ENCODE data around the gene STAT5B.

STAT5B gene

GRCh38 chr17:42197564-42198156, 78.5 kb downstream of the STAT5B start:
- no peaks in the 10 kb centered on the region for H3K9me3 ChIP-seq
- H3K4me1 ChIP-seq (ENCODE audit: control insufficient read depth in 1 of 2, insufficient read depth in 1 of 2, low read depth in 1 of 2, low read length in 1 of 2), result peaks cover 29% of the 10 kb centered on the region in 2 experiments
- TF ChIP-seq CTCF (IDR thresholded peaks at IDR 0.05), result no peak
- no peaks in the 10 kb centered on the region for H3K27me3 ChIP-seq
- H3K4me3 ChIP-seq (ENCODE audit: low read depth in 1 of 2, low read length in 1 of 2), result no peak overlapping the region
- peaks cover 34% of the 10 kb centered on the region for H3K36me3 ChIP-seq
- H3K27ac ChIP-seq, result peak overlapping the region; percentile 86

DNA sequence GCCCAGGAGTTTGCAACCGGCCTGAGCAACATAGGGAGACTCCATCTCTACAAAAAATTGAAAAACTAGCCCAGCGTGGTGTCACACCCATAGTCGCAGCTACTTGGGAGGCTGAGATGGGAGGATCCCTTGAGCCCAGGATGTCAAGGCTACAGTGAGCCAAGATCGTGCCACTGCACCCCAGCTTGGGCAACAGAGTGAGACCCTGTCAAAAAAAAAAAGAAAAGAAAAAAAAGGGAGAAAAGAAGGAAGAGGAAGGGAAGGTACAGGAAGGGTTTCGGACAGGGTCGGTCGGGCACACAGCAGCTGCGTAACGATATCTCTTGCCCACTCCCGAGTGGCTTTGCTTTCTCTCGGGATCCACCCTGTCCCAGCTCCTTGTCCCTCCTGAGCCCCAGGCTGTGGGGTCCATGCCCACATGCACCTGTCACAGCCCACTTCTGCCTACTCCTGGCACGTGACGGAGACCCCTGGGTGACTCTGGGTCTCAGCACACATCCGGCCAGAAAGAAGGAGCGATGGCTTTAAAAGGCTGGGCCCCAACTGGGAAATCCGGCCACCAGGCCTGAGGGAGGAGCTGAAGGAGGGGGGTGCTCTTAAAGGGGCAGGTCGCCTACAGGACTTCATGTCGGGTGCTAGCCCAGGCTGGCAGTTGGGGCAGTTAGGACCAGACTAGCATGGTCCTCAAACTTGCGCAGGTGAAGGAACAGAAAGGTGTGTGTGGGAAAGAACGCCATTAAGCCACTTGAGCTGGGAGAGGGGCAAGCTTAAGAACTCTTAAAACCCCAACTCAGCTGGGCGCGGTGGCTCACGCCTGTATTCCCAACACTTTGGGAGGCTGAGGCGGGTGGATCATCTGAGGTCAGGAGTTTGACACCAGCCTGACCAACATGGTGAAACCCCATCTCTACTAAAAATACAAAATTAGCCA, 82.0 kb downstream of the STAT5B start, which contains the start of gene GHDC:
Gene GHDC (minus strand): TSS at position 526 of the 931 bp plus-strand sequence. CDS start 913 bp downstream, outside the sequence.
- Histone ChIP-seq H3K4me3 (ENCODE audit: low read depth in 1 of 2, low read length in 1 of 2) (peak within 1 kb of the TSS; percentile 65 to 78), H3K27me3 (no peaks in the 10 kb centered on the region), H3K9me3 (no peaks in the 10 kb centered on the region), H3K36me3 (no peaks in the 10 kb centered on the region), H3K27ac (peak within 1 kb of the TSS; percentile 77), H3K4me1 (ENCODE audit: control insufficient read depth in 1 of 2, insufficient read depth in 1 of 2, low read depth in 1 of 2, low read length in 1 of 2) (peaks cover 33 to 37% of the 10 kb centered on the region in 2 experiments)
- TF ChIP-seq CTCF (IDR thresholded peaks at IDR 0.05), result no peak

GRCh38 chr17:42193216-42193968, 82.8 kb downstream of the STAT5B start:
- Histone ChIP-seq H3K27me3 (no peaks in the 10 kb centered on the region), H3K9me3 (no peaks in the 10 kb centered on the region), H3K36me3 (no peaks in the 10 kb centered on the region), H3K4me1 (ENCODE audit: control insufficient read depth in 1 of 2, insufficient read depth in 1 of 2, low read depth in 1 of 2, low read length in 1 of 2) (peaks cover 35 to 38% of the 10 kb centered on the region in 2 experiments), H3K4me3 (ENCODE audit: low read depth in 1 of 2, low read length in 1 of 2) (peak overlapping the region; percentile 65 to 78), H3K27ac (peak overlapping the region; percentile 77)
- no peak for TF ChIP-seq CTCF (IDR thresholded peaks at IDR 0.05)

GRCh38 chr17:42192189-42193126, 83.7 kb downstream of the STAT5B start:
- H3K27ac ChIP-seq, result peak overlapping the region; percentile 77
- H3K9me3 ChIP-seq, result no peaks in the 10 kb centered on the region
- peaks cover 40 to 42% of the 10 kb centered on the region in 2 experiments for H3K4me1 ChIP-seq (ENCODE audit: control insufficient read depth in 1 of 2, insufficient read depth in 1 of 2, low read depth in 1 of 2, low read length in 1 of 2)
- H3K27me3 ChIP-seq, result no peaks in the 10 kb centered on the region
- TF ChIP-seq CTCF (IDR thresholded peaks at IDR 0.05), result no peak
- H3K36me3 ChIP-seq, result no peaks in the 10 kb centered on the region
- no peak overlapping the region for H3K4me3 ChIP-seq (ENCODE audit: low read depth in 1 of 2, low read length in 1 of 2)
